GM18502 (cell line): ENCODE measurements around the gene ZBTB44.

Experiments
- ATAC-seq: cut with Tn5 transposase; IDR thresholded peaks from one replicate; pipeline ENCODE4 v1.9.1; 2021; ENCODE audit warnings: mild to moderate bottlenecking; ENCODE audit not compliant: unreplicated experiment, poor library complexity

The ZBTB44 gene

GRCh38 chr11:130216591-130217132 lies 98.1 kb downstream of the ZBTB44 start:
- no peak for ATAC-seq

DNA sequence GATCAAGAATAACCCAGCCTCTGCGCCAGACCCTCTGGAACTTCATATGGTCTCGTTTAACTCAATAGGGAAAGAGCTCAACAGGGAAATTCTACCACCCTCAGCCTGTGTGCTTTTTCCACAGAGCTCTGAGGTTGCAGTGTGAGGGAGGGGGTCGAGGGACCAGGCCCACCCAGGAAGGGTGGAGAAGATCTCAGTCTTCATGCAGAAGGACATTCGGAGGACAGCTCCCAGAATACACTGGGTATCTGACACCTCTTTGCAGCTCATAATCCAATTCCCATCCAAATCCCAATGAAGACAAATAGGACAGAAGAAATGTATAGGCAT lies 98.5 kb downstream of the ZBTB44 start:
- no peak for ATAC-seq

DNA sequence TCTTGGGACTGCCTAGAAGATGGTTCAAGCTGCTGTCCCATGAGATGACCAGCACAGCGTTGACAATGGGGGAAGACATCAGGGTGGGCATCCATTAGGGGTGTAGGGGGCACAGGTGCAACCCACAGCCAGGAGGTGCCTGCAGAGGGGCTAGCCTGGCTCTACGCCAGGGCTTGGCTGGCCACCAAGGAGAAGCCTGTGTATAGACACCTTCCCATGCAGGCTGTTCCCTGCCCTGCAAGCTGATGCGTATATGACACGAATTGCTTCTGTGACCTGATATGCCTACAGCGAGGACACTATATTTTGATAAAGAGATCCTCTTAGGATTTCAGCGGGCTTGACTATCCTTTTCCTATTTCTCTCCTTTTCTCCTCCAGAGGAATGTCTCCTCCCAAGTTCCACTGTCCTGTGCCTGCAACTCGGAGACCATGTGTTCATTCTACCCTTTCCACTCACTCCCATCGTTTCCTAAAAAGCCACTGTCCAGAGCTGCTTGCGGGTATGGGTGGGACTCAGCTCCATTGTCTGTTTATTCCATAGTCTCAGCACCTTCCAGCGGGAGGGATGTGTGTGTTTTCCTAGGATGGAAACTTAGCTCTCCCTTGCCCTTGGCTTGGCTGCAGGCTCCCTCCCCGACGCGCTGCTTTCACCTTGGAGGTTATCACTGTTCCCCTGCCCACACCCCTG lies 99.0 kb downstream of the ZBTB44 start:
- no peak for ATAC-seq

GRCh38 chr11:130214861-130215530 lies 99.7 kb downstream of the ZBTB44 start:
- ATAC-seq = no peak

DNA sequence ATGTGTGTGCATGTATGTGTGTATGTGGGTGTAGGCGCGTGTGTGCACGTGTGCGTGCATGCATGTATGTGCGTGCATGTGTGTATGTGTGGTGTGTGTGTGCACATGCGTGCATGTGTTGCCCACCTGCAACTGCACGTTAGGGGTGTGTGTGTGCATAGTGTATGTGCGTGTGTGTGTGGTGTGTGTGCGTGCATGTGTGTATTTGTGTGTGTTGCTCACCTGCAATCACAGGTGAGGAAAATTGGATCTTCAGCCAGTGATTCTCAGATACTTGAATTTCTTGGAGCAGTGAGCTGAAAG lies 100.8 kb downstream of the ZBTB44 start:
- ATAC-seq = no peak

- ATAC-seq = peak; percentile 82
Observed at GRCh38 chr11:130213143-130213978, 101.4 kb downstream of the ZBTB44 start.

DNA sequence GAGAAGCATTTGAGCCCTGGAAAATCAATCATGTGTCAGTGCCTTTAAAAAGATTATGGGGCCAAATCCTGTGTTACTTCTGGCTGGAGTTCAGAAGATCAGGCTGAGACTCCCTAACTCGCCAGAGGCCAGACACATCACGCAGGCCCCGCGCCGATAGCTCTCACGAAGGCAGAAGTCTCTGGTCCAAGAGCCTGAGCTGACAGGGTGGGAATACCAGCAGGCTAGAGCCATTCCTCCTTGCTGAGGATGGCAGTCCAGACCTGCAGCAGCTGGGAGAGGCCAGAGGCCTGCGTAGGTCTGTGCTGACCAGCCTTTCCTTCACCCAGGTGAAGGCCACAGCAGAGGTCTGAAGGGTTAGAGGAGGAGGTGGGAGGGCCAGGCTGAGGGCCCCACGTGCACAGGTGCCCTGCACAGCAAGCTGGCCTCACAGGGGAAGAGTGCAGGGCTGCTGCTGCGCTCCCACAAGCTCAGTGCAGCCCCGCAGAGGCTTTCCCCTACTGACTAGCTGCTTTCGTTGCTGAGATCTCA lies 102.2 kb downstream of the ZBTB44 start:
- no peak for ATAC-seq

- no peak for ATAC-seq
Observed at GRCh38 chr11:130211781-130212401, 102.8 kb downstream of the ZBTB44 start.

DNA sequence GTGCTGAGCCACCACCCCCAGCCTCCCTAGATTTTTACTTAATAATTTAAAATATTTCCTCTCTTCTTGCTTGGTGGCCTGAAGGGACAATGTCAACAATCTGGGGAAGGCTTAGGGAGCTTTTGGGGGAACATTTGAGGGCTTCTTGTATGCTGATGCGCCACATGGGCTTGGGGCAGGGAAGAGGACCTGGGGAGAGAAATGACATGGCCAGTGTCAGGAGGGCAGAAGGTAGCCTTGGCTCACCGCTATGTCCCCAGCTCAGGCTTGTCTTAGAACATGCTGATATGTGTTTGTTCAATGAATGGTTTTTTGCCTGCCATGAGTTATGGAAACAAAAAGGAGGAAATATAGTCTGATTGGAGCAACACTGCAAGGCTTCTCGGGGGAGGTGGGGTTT lies 103.6 kb downstream of the ZBTB44 start:
- no peak for ATAC-seq

DNA sequence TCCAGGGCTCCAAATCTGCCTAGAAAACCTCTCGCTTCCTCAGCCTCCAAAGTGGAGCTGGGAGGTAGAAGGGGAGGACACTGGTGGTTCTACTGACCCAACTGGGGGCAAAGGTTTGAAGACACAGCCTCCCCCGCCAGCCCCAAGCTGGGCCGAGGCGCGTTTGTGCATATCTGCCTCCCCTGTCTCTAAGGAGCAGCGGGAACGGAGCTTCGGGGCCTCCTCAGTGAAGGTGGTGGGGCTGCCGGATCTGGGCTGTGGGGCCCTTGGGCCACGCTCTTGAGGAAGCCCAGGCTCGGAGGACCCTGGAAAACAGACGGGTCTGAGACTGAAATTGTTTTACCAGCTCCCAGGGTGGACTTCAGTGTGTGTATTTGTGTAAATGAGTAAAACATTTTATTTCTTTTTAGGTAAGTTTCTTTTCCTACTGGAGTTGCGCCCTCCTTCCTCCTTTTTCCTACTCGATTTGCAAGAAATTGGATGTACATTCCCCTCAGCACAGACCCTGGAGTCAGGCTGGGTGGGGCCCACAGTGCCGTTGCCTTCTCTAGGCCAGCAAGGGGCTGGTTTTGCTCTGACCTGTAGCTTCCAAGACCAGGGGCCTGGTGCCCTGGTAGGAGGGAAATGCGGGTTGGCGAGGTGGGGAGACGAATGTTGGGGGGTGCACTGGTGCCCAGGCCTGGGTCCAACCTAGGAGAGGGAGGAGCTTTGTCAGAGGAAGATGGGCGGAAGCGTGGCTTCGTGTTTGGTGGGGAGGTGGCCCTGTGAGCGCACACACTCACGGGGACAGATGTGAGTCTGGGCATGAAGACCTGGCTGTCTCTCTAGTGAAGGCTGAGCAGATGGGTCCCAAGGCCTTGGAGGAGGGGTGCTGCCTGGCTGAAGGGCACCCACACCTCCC lies 104.5 kb downstream of the ZBTB44 start:
- ATAC-seq = no peak

DNA sequence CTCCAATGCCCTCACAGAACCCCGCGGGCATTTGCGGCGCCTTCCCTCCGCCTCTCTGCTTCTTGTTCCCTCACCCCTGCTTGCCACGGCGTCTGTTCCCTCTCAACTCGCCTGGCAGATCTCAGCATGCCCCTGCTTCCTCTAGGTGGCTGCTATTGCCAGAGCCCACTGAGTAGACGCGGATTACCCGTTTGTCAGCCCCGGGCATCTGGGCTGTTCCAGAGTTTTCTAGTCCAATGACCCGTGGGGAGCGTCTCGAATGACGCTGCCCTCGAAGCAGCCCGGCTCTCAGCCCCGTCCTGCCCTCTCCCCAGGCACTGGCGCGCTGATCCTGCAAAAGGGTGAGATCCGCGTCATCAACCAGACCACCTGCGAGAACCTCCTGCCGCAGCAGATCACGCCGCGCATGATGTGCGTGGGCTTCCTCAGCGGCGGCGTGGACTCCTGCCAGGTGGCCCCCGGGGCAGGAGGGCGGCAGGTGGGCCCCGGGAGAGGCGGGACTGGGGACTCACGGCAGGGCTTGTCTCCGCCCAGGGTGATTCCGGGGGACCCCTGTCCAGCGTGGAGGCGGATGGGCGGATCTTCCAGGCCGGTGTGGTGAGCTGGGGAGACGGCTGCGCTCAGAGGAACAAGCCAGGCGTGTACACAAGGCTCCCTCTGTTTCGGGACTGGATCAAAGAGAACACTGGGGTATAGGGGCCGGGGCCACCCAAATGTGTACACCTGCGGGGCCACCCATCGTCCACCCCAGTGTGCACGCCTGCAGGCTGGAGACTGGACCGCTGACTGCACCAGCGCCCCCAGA lies 105.4 kb downstream of the ZBTB44 start:
- ATAC-seq = no peak

- no peak for ATAC-seq
Observed at GRCh38 chr11:130208241-130209127, 106.2 kb downstream of the ZBTB44 start.

DNA sequence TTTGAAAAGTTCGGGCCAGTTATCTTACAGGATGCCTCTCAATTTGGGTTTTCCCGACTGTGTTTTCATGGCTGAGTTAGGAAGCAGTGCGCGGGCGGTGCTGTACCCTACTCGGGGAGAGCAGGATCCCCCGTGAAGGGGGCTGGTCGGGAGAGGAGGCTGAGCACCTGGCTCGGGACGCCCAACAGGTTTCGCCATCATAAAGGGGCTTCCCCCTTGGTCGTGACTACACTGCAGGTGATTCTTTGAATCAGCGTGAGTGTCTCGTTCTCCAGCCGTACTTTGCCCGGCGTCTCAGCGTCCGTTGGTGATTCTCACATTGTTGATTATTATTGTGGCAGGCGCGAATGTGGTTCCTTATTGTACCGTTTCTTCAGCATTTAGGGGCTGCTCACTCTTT lies 108.6 kb downstream of the ZBTB44 start:
- no peak for ATAC-seq

- ATAC-seq = no peak
Observed at GRCh38 chr11:130204703-130205095, 110.0 kb downstream of the ZBTB44 start.

- no peak for ATAC-seq
Observed at GRCh38 chr11:130203766-130204702, 110.7 kb downstream of the ZBTB44 start.

DNA sequence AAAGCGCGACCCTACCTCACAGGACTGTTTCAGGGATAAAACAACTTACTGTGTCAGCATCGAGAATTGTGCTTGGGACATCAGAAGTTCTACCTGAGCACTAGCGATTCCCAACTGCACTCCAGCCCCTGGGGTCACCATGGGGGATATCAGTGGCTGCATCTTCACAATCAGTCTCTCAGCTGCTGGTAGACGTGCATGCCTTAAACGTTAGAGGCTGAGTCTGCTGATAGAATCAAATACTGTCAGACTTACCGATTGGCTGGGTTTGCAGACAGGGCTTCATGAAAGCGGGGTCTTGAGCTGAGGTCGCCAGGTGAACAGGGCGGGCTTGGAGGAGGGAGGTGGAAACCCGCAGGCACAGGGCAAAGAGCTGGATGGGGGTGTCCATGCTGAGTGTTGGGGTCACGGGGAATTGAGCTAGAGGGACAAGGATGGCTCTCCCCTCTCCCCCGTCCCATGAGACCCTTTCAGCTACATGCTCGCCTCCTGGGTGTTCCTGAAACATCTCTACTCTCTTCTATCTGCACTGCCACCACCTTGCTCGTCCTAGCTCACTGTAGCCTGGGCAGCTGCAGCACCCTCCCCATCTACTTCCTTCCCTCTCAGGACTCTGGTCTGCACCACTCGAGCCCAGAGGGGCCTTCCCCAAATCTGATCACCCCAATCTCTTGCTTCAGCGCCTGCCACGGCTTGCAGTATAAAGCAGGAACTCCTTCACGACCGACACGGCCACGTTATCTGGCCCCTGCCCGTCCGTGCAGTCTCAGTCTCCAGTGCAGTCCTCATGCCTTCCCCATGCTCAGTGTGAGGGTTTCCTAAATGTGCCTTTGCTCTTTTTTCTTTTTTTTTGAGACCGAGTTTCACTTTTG lies 111.7 kb downstream of the ZBTB44 start:
- ATAC-seq = no peak
